HFF-Myc (cell line): Measurements from ENCODE around the gene LAPTM4A.

Experiments
- DNase-seq: peaks from one replicate; pipeline ENCODE4 v3.0.0-alpha.2; 2011; ENCODE audit warnings: low read depth; ENCODE audit errors: extremely low read depth
- H3K4me3 ChIP-seq: replicated peaks from 2 replicates; pipeline ENCODE4 v1.5.1; 2011; ENCODE audit warnings: low read depth, mild to moderate bottlenecking, control low read depth, low read length
- TF ChIP-seq, protein P1 (sequence below): IDR thresholded peaks from 2 replicates; pipeline ENCODE4 v1.5.1; 2012; ENCODE audit warnings: mild to moderate bottlenecking, low read depth, low read length, control low read depth; ENCODE audit errors: missing control alignments

LAPTM4A gene

DNA sequence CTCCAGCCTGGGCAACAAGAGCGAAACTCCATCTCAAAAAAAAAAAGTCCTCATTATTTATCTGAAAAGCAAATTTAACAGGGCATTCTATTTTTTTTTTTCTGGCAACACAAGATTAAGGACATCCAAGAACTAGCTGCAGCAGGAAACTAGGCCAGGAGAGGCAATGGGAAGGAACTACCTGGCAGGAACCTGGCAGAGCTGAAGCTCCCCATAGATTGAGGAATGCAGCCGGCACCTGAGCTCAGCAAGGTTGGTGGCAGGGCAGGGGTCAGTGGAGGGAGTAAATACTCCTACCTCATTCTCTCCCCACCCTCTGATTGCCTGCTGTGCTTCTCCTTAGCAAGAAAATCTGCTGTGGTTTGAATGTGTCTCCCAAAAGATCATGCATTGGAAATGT, 30.4 kb upstream of the LAPTM4A start:
- DNase-seq = no peak
- H3K4me3 ChIP-seq = no peak overlapping the region
- TF ChIP-seq, protein P1, sequence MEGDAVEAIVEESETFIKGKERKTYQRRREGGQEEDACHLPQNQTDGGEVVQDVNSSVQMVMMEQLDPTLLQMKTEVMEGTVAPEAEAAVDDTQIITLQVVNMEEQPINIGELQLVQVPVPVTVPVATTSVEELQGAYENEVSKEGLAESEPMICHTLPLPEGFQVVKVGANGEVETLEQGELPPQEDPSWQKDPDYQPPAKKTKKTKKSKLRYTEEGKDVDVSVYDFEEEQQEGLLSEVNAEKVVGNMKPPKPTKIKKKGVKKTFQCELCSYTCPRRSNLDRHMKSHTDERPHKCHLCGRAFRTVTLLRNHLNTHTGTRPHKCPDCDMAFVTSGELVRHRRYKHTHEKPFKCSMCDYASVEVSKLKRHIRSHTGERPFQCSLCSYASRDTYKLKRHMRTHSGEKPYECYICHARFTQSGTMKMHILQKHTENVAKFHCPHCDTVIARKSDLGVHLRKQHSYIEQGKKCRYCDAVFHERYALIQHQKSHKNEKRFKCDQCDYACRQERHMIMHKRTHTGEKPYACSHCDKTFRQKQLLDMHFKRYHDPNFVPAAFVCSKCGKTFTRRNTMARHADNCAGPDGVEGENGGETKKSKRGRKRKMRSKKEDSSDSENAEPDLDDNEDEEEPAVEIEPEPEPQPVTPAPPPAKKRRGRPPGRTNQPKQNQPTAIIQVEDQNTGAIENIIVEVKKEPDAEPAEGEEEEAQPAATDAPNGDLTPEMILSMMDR = no peak

GRCh38 chr2:20080839-20081415, 29.5 kb upstream of the LAPTM4A start:
- no peak for DNase-seq
- TF ChIP-seq, protein P1 = no peak
- no peak overlapping the region for H3K4me3 ChIP-seq

GRCh38 chr2:20080428-20080827, 29.0 kb upstream of the LAPTM4A start:
- DNase-seq = no peak

GRCh38 chr2:20079546-20080115, 28.2 kb upstream of the LAPTM4A start:
- TF ChIP-seq, protein P1 = no peak
- no peak for DNase-seq
- H3K4me3 ChIP-seq = no peak overlapping the region

More at GRCh38 chr2:20080428-20080827, 29.0 kb upstream of the LAPTM4A start:
- TF ChIP-seq, protein P1 = no peak
- no peak overlapping the region for H3K4me3 ChIP-seq

DNA sequence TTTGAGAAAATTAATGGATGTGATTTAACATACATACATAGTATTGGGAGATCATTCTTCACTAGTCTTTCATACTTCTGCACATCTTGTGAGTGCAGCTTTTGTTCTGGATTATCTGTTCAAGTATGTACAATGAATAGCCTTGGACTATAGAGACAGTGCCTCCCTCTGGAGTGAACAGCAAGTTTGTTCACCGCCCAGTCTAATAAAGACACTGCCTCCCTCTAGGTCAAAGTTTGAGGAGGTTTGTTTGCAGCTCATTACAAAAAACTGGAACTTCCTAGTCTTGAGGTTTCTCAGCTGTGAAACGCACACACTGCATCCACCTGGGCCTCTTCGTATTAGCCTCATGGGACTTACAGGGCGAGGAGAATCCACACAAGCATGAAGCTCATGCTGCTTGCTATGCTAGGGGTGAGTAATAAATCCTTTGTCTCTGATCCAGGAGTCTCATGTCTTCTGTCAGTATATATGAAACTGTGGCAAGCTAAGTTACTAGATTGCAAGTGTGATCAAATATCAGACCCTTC, 26.0 kb upstream of the LAPTM4A start:
- no peak for DNase-seq
- TF ChIP-seq, protein P1 = no peak
- no peak overlapping the region for H3K4me3 ChIP-seq

GRCh38 chr2:20076757-20077156, 25.3 kb upstream of the LAPTM4A start:
- H3K4me3 ChIP-seq = no peak overlapping the region
- TF ChIP-seq, protein P1 = no peak
- no peak for DNase-seq
